Type B pancreatic cell (in vitro differentiated cells): Measurements from ENCODE around the gene RNF145. TPM values are rescaled to one million over a fixed set of nuclear protein-coding genes. Genes with fewer than 3 reads are reported as not detected.
A peak's percentile ranks its signal among the peaks of the same experiment; 100 is the strongest.
"Not testable (repeated sequence)": the region's sequence is repeated elsewhere in the genome, so short reads cannot be mapped to it uniquely, and the experiment has no call there.

ENCODE experiments used
- DNase-seq: peaks from one replicate; pipeline ENCODE4 v3.0.0; 2021; ENCODE audit warnings: mixed read lengths; ENCODE audit not compliant: unreplicated experiment; ENCODE audit errors: extremely low spot score
- H3K27ac Mint-ChIP-seq: 2 replicates; pipeline ENCODE4 v1.8.0; 2021; ENCODE audit warnings: mild to moderate bottlenecking, mixed read lengths
- H3K27me3 Mint-ChIP-seq: 2 replicates; pipeline ENCODE4 v1.8.0; 2021; ENCODE audit warnings: mixed read lengths
- H3K36me3 Mint-ChIP-seq: 2 replicates; pipeline ENCODE4 v1.8.0; 2021; ENCODE audit warnings: mixed read lengths
- H3K4me1 Mint-ChIP-seq: one replicate; pipeline ENCODE4 v1.8.0; 2021; ENCODE audit warnings: mixed read lengths; ENCODE audit not compliant: unreplicated experiment
- H3K4me3 Mint-ChIP-seq: 2 replicates; pipeline ENCODE4 v1.8.0; 2021; ENCODE audit warnings: mild to moderate bottlenecking, mixed read lengths
- H3K9me3 Mint-ChIP-seq: 2 replicates; pipeline ENCODE4 v1.8.0; 2021; ENCODE audit warnings: mixed read lengths
- CTCF ChIP-seq: fragments of 200-600 bp; sonication (generic); conservative IDR thresholded peaks from 2 replicates; pipeline ENCODE4 v1.5.0; 2021; ENCODE audit warnings: antibody characterized with exemption, mild to moderate bottlenecking
- total RNA-seq: library from RNA; stranded (reverse); gene quantifications from 2 replicates; pipeline ENCODE4 v1.2.1, GENCODE V29; 2021; ENCODE audit warnings: low replicate concordance

RNF145 gene
- total RNA-seq, 1 donor from 2014 or later = 66.4 TPM

- TF ChIP-seq CTCF = no peak
- Mint-ChIP-seq H3K36me3 (peaks cover 20% of the 10 kb centered on the region), H3K4me3 (no peak overlapping the region), H3K27ac (no peak overlapping the region), H3K27me3 (no peaks in the 10 kb centered on the region), H3K9me3 (no peaks in the 10 kb centered on the region), H3K4me1 (no peaks in the 10 kb centered on the region)
- no peak for DNase-seq
Measured at GRCh38 chr5:159163027-159163700, 46.2 kb downstream of the RNF145 start.

- no peak overlapping the region for H3K4me3 Mint-ChIP-seq
- H3K27me3 Mint-ChIP-seq = no peaks in the 10 kb centered on the region
- no peak for DNase-seq
- TF ChIP-seq CTCF = no peak
- H3K27ac Mint-ChIP-seq = no peak overlapping the region
- H3K9me3 Mint-ChIP-seq = no peaks in the 10 kb centered on the region
- no peaks in the 10 kb centered on the region for H3K4me1 Mint-ChIP-seq
- peaks cover 20% of the 10 kb centered on the region for H3K36me3 Mint-ChIP-seq
Measured at GRCh38 chr5:159161361-159162214, 47.8 kb downstream of the RNF145 start.

- not testable (repeated sequence) for H3K27ac Mint-ChIP-seq, H3K4me1 Mint-ChIP-seq, DNase-seq, H3K4me3 Mint-ChIP-seq, H3K9me3 Mint-ChIP-seq, H3K27me3 Mint-ChIP-seq
- peaks cover 17% of the 10 kb centered on the region for H3K36me3 Mint-ChIP-seq
Measured at GRCh38 chr5:159158553-159159091, 50.7 kb downstream of the RNF145 start.

GRCh38 chr5:159157552-159157951 is 51.8 kb downstream of the RNF145 start:
- no peak for TF ChIP-seq CTCF
- Mint-ChIP-seq H3K9me3 (no peaks in the 10 kb centered on the region), H3K4me3 (no peak overlapping the region), H3K27me3 (no peaks in the 10 kb centered on the region), H3K27ac (no peak overlapping the region), H3K4me1 (no peaks in the 10 kb centered on the region), H3K36me3 (peaks cover 12% of the 10 kb centered on the region)
- DNase-seq = no peak

- peak; percentile 95 for TF ChIP-seq CTCF
- DNase-seq = no peak
- no peaks in the 10 kb centered on the region for H3K4me1 Mint-ChIP-seq
- H3K36me3 Mint-ChIP-seq = peaks cover 9% of the 10 kb centered on the region
- no peaks in the 10 kb centered on the region for H3K27me3 Mint-ChIP-seq
- no peak overlapping the region for H3K4me3 Mint-ChIP-seq
- no peak overlapping the region for H3K27ac Mint-ChIP-seq
- no peaks in the 10 kb centered on the region for H3K9me3 Mint-ChIP-seq
Measured at GRCh38 chr5:159156426-159157238, 52.7 kb downstream of the RNF145 start.
